GM18951 (cell line): ENCODE measurements around the gene KIF26A.
"Not testable (repeated sequence)": the region's sequence is repeated elsewhere in the genome, so short reads cannot be mapped to it uniquely, and the experiment has no call there.

Experiments used
- POLR2A ChIP-seq: IDR thresholded peaks from 4 replicates; pipeline ENCODE4 v1.6.1; 2011; ENCODE audit warnings: mild to moderate bottlenecking; ENCODE audit not compliant: insufficient read length, insufficient read depth; ENCODE audit errors: extremely low read depth
- in situ Hi-C: fragments of 300-500 bp; cut with MboI; formaldehyde crosslinking; loops from one replicate; pipeline ENCODE4 v1.12.0; 2022; ENCODE audit warnings: low sequenced_read_pairs, mixed read lengths, inconsistent platforms; ENCODE audit not compliant: unreplicated experiment

KIF26A gene

GRCh38 chr14:104205781-104206180 is 67.4 kb downstream of the KIF26A start:
- no peak for TF ChIP-seq POLR2A
- in situ Hi-C loops, result no loop called here

DNA sequence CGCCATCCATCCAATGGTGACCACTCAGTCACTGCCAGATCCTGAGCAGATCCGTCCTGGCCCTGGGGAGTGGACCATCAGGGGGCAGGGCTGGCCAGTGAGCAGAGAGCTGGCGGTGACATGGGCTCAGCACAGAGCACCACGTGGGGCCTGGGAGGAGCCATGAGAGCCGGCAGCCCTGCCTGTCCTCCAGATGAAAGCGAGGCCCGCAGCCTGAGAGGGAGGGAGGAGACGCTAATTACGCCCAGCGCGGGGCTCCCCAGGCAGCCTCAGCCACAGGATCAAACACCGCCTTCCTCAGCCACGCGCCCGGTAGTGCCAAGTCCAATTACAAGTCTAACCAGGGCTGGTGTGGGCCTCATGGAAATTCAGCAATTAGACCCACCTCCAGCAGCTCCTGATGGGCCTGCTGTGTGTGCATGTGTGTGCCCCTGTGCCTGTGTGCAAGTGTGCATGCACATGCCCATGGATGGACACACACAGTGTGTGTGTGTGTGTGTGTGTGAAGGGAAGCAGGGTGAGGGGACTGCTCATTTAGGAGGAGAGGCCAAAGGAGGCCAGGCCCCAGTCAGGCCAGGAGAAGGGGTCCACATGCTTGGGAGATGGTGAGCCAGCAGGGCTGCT is 68.0 kb downstream of the KIF26A start:
- in situ Hi-C loops, result no loop called here
- TF ChIP-seq POLR2A, result no peak

GRCh38 chr14:104207142-104208014 is 69.0 kb downstream of the KIF26A start:
- in situ Hi-C loops, result no loop called here
- no peak for TF ChIP-seq POLR2A

GRCh38 chr14:104208015-104208295 is 69.6 kb downstream of the KIF26A start:
- in situ Hi-C loops, result not testable (repeated sequence)

DNA sequence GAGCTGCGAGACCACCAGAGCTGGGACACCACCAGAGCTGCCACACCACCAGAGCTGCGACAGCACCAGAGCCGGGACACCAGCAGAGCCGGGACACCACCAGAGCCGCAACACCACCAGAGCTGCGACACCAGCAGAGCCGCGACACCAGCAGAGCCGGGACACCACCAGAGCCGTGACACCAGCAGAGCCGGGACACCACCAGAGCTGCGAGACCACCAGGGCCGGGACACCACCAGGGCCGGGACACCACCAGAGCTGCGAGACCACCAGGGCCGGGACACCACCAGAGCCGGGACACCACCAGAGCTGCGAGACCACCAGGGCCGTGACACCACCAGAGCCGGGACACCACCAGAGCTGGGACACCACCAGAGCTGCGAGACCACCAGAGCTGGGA is 69.9 kb downstream of the KIF26A start:
- in situ Hi-C loops, result not testable (repeated sequence)

GRCh38 chr14:104209071-104209470 is 70.7 kb downstream of the KIF26A start:
- in situ Hi-C loops, result not testable (repeated sequence)

GRCh38 chr14:104209985-104210816 is 71.8 kb downstream of the KIF26A start:
- in situ Hi-C loops, result no loop called here
- no peak for TF ChIP-seq POLR2A

- in situ Hi-C loops, result no loop called here
Measured at GRCh38 chr14:104210817-104211195, 72.4 kb downstream of the KIF26A start.

DNA sequence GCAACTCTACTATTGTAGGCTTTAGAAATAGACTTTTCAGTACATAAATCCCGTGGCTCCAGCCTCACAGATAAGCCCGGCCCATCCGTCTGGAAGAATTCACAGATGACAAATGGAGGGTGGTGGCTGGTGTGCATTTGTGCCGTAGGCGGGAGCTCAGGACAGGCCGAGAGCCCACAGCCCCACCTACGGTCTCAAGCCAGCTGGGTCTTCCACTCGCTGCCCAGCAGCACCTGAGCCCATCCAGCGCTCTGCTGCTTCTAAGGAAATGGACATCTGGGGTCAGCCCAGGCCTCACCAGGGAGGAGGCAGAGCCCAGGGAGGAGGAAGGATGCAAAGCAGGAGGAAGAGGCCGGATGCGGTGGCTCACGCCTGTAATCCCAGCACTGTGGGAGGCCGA is 72.8 kb downstream of the KIF26A start:
- TF ChIP-seq POLR2A, result no peak
- in situ Hi-C loops, result no loop called here

More at GRCh38 chr14:104210817-104211195, 72.4 kb downstream of the KIF26A start:
- TF ChIP-seq POLR2A, result no peak

DNA sequence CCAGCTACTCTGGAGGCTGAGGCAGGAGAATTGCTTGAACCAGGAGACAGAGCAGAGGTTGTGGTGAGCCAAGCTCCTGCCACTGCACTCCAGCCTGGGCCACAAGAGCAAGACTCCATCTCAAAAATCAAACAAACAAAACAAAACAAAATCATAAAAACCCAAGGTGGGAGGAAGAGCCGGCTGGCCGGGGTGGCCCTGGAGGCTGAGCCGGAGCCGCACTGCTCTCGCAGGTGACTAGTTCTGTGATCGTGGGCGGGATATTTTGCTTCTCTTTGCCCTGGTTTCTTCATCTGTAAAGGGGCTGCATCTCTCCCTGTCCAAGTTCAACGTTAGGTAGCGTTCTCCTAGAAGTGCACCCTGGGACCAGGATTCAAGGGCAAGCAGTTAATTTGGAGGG is 73.4 kb downstream of the KIF26A start:
- in situ Hi-C loops, result no loop called here
- TF ChIP-seq POLR2A, result no peak

- in situ Hi-C loops, result no loop called here
- TF ChIP-seq POLR2A, result no peak
Measured at GRCh38 chr14:104212206-104213095, 74.1 kb downstream of the KIF26A start.

DNA sequence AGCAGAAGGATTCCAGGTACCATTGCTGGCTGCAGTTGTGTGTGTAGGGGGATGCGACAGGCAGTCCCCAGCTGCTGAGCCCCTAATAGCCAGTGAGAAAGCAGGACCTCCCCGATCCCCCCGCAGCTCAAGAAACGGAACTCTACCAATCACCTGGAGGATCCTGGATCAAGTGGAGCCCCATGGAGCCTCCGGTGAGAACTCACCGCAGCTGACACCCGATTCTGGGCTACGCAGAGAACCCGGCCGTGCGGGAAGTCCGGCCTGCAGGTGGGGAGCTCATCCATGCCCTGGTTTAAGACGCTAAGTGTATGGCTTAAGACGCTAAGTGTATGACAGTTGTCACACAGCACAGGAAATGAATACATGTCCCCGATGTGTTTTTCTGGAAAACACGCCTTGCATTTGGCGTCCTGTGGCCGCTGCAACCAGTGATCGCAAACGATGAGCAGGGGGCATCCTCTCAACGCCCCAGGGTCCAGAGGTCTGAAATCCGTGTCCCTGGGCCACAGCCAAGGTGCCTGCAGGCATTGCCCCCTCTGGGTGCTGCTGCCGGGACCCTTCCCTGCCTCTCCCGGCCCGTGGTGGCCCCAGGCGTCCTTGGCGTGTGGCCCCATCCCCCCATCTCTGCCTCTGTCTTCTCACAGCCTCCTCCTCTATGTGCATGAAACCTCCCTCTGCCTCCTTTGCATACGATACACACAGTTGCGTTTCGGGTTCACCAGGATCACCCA is 75.1 kb downstream of the KIF26A start:
- in situ Hi-C loops, result no loop called here
- TF ChIP-seq POLR2A, result no peak
